Umbilical cord (tissue), 2 donors: ENCODE results near the gene LCAT. TPM values are rescaled to one million over a fixed set of nuclear protein-coding genes. Genes with fewer than 3 reads are reported as not detected.
"Not testable (repeated sequence)": the region's sequence is repeated elsewhere in the genome, so short reads cannot be mapped to it uniquely, and the experiment has no call there.

Experiments
- DNase-seq: peaks from one replicate; pipeline ENCODE4 v3.0.0-alpha.2; 2015; ENCODE audit warnings: low spot score
- total RNA-seq: library from RNA; depleted of rRNA; stranded (reverse); fragments of >200 nt; gene quantifications from one replicate; pipeline ENCODE4 v1.2.3, GENCODE V29; 2014; ENCODE audit warnings: low replicate concordance; ENCODE audit not compliant: insufficient read depth

Gene LCAT
- total RNA-seq, 1 donor from 2014 or later: 22.1 TPM

DNA sequence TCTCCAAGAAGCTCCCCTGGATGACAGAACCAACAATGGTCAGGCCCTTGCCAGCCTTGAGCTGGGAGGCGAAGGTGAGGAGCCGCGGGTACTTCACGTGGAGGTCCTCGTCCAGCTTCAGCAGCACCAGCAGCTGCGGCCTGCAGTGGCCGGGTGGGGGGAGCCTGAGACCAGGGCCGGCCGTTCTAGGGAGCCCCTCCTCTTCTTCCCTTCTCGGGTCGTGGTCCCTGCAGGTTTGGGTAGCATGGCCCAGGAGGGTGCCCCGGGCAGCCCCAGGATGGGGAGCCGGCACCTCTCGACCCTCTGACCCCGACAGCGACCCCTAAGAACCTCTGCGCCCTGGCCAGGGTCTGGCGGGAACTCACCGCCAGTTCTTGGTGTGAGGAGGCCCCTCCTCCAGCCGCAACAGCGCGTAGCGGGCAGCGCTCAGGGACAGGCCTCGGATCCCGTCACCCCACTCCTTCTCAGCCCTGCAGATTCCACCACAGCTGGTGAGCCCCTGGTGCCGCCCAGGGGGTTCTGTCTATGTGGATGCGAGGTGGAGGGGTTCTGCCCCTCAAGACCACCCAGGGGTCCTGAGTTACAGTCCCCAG, 3.1 kb upstream of the LCAT start:
- DNase-seq: no peak

DNA sequence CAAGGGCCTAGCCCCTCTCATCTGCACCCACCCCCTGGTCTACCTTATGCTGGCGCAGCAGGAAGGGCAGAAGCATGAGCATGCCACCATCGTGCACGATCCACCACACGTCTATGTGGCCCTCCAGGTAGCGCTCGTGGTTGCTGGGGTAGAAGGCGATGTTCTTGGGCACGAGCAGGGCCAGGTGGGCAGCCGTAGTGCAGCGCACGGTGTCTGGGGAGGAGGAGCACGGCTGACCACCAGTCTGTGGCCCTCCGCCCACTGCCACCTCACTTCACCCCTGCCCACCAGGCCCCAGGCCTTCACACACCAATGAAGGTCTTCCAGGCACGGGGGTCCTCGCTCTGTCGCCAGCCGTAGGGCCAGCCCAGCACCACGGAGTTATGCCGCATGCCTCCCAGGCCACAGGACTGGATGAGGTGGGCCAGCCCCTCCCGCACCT, 2.2 kb upstream of the LCAT start:
- DNase-seq: no peak

DNA sequence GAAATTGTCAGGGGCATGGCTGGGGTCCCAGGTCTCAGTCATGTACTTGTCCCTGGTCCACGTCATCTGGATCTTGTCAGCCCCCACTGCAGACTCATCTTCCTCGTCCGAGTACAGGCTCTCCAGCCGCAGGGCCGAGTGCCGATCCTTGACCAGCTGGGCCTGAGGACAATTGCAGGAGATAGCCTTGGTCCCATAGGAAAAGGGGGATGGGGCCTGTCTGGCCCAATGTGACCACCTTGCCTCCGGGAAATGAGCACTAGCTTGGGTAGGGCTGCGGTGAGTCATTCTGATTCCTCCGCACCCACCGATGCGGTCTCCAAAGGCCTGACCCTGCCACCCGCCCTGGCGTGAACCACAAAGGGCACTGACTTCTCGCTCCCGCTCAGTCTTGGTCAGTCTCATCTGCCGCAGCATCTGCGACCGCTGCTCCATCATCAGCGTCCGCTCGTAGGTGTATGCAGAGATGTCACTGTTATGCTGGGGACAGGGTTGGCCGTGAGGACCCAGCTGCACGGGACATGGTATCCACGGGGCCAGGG, 1.5 kb upstream of the LCAT start:
- no peak for DNase-seq

DNA sequence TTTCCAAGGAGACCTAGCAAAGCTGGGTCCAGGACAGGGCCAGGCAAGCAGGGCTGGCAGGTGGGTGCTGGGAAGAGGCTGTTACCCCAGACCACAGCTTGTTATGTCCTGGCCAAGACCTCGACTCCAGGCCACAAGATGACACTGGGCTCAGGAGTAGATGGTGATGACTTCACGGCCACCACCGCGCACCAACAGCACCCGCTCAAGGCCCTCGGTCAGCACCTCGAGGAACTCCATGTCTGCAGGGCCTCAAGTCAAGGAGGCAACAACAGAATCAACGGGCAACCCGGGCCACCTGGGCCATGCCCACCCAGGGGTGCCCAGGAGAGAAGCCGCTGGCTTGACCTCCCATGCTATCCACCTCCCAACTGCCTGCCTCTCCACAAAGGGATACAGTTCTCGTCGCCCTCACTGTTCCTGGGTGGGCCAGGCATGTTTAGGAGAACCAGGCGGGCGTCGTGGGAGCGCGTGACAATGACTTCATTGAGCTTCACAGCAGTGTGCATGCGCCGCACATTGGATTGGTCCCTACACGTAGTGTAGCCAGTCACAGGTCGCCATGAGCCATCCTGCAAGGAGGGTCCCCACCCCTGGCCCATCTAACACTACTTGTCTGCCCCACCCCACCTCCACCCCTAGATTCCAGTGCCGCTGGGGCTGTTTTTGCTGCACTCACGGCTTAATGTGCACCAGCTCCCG, 921 bp upstream of the LCAT start:
- DNase-seq: no peak

DNA sequence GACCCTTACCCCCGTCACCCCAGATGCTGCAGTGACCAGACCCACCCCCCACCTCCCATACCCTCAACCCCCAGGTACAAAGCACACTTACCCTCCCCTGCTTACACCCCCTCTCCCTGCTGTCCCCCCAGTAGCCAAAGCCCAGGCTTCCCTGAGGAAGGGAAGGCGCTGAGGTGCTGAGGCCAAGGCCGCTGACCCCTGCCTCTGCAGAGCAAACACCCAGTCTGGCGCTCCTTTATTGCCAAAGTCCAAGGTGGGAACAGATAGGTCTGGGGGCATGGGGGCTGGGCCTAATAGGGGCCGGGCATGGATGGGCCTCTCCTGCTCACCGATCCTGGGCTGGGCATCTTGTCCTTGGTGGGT, 683 bp downstream of the LCAT start:
- DNase-seq: no peak

DNA sequence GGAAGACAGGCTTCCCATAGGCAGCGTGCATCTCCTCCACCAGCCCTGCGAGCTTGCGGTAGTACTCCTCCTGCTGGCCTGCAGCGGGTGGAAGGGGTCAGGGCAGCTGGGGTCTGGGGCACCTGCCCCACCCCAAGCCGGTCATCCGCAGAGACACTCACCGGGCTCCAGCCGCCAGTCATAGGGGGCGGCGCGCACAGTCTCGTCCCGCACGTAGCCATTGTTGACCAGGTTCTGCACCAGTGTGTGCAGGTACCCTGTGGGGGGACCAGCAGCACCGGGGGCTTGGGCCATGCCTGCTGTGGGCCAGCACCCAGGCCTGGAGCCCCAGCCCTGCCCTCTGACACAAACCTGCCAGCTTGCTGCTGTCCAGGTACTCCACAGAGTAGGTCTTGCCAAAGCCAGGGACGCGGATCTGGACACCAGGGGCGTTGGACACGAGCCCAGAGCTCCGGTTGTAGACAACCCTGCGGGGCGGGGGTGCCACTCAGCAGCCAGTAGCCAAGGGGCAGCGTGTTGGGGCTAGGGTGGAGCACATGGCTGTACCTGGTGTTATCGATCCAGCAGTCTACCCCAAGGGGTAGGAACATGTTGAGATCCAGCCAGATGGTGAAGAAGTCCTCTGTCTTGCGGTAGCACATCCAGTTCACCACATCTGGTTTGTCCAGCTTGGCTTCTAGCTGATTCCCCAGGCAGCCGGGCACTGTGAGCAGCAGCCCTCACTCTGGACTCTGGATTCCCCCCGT, 1.2 kb downstream of the LCAT start:
- DNase-seq: no peak

DNA sequence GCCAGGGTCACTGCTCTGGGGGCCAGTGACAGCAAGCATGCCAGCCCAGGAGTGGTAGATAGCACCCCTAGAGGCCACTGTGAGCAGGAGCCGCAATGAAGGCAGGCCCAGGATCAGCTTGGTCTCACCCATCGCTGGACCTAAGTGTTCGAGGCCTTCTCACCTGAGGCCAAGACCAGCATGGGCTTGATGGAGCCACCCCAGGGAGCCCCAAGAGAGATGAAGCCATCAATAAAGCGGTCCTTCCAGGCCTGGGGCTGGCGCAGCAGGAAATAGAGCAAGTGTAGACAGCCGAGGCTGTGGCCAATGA, 1.8 kb downstream of the LCAT start:
- peak; percentile 34 for DNase-seq

DNA sequence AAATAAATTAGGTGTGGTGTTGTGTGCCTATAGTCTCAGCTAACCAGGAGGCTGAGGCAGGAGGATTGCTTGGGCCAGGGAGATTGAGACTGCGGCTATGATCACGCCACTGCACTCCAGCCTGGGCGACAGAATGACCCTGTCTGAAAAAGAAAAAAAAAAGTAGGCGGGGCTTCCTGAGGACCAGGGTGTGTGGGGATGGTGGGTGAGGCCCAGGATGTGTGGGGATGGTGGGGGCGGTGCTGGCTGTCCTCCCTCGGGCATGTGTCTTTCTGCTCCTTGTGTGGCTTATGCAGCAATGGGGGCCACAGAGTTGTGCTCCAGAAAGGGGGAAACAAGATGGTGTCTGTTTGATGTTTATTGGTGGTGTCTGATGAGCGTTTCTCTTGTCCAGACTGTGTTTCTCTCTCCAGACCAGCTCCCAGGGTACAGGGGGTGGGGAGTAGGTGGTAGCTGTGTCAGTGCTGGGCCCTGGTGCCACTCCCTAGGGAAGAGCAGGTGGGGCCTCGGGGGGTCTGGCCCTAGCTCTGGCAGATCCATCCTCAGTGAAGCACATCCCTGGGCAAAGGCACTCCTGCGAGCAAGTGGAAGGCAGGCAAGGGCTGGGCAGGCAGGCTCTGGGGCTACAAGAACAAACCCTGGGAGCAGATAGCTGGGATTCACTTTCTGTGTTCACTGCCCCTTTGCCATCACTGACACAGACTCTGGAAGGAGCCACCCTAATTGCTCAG, 2.3 kb downstream of the LCAT start:
- no peak for DNase-seq

DNA sequence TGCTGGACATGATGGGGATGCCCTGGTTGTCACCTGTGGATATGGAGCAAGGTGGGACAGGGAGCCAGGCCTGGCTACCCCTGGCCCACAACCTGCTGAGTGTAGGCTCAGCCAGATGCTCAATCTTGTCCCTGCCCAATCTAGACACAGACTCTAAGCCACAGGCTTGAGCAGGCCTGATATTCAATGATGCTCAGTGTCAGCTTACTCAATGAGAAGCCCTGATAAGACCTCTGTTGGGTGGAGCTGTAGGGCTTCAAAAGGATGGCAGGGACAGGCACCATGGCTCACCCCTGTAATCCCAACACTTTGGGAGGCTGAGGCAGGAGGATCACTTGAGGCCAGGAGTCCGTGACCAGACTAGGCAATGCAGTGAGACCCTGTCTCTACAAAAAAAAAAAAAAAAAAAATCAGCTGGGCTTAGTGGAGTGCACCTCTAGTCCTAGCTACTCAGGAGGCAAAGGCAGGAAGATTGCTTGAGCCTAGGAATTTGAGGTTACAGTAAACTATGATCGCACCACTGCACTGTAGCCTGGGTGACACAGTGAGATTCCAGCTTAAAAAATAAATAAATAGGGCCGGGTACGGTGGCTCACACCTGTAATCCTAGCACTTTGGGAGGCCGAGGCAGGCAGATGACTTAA, 3.4 kb downstream of the LCAT start:
- DNase-seq: no peak

DNA sequence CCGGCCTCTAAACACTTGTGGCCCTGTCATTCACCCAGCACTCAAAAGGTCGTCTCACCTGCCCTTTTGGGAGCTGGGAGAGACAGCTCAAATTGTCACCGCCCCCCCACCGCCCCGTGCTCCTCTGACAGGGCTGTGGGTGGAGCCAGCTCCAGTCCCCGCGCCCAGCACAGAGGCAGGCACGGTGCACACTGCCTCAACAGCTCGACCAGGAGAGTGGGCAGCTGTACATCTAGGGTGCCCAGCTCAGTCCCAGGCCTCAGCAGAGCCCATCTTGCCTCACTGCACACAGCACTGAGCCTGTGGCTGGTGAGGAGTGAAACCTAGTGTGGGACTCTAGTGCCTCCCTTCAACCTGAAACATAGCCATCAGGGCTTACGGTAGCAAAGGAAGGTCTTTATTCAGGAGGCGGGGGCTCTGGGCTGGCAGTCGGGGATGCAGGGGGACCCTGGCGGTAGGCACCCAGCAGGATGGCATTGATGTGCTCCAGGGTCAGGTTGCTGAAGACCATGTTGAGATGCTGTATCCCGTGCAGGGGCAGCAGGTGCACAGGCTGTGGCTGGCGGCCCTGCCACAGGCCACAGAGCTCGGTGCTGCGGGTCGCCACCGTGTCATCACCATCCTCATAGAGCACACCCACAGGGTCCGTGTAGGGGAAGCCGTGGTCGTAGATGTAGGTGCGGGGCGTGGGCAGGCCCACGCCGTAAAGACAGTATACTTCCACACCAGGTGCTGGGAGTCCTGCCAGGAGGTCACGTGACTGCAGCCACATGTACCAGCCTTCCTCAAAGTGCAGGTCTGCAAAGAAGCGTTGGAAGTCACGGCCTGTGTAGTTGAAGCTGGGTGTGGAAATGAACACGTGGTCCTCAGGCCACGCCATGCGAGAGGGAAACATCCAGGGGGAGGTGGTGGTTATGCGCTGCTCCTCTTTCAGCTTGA, 4.1 kb downstream of the LCAT start:
- DNase-seq: no peak

DNA sequence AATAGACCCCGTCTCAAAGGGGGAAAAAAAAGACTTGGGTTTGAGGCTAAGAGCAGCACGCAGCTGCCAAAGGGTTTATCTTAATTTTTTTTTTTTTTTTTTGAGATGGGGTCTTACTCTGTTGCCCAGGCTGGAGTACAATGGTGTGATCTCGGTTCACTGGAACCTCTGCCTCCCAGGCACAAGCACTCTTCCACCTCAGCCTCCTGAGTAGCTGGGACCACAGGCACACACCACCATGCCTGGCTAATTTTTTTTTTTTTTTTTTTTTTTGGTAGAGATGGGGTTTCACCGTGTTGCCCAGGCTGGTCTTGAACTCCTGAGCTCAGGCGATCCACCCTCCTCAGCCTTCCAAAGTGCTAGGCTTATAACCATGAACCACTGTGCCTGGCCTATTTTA, 6.2 kb downstream of the LCAT start:
- not testable (repeated sequence) for DNase-seq

DNA sequence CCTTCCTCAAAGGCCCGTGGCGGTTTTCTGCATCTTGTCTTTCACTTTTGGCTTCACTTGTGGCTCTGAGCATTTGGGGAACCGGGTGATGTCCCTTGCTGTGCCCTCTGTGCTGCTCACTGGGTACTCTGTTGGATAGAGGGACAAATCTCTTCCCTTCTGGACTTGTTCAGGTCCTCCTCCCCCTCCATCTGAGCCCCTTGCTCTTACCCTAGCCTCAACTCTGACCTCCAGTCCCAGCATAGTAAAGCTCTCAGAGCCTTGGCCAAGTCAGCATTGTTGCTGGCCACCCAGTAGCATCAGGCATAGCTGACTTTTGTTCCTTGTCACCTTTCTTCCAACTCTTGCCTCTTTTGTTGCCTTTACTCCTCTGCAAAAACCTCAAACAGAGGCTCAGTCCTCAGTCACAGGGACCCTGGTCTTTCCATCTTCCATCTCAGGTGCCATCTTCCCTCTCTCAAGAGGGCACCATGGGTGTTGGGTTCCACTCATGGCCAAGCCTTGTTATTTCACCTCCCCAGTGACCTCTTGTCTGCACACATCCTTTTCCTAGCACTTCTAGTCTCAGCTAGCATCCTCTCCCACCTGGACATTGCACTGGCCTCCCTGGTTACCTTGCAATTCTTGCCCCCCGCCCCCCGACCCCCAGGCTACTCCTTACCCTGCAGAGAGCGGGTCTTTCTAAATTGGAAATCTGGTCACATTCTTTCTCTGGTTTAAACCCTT, 6.9 kb downstream of the LCAT start:
- DNase-seq: peak; percentile 75

DNA sequence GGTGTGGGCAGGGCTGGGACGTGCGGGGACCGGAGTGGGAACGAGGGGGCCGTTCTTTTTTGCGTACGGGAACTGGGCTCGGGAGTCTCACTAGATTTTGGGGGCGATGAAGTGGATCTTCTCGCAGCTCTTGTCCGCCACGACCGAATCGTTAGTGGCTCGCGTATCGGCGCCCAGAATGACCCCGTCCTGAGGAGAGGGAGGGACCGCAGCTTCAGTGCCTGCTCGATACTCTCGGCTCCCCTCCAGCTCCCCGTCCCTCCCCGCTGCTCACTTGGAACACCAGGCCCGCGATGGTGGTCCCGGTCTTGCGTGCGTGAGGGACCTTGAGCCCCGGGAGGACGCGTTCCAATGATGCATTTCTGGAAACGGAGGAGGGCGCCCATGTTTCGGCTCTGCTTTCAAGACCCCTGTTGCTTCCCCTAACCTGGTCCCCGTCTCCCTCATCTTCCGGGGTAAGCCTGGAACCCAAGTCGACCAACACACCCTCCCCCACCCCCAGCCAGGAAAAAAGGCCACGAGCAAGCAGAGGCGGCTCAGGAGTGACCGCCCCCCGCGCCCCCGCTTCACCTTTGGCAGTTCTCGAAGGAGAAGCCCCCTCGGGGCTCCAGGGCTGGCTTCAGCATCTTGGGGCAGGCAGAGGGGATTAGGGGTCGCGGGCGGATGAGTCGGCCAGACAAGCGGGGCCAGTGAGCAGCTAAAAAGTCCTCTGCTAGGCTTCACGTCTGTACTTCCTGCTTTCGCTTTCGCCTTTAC, 7.6 kb downstream of the LCAT start, which contains the start of gene PSMB10:
PSMB10 (minus strand) TSS at position 727 of the 756 bp plus-strand sequence; CDS start at position 626, 101 bp downstream.
- peak; percentile 52 for DNase-seq

DNA sequence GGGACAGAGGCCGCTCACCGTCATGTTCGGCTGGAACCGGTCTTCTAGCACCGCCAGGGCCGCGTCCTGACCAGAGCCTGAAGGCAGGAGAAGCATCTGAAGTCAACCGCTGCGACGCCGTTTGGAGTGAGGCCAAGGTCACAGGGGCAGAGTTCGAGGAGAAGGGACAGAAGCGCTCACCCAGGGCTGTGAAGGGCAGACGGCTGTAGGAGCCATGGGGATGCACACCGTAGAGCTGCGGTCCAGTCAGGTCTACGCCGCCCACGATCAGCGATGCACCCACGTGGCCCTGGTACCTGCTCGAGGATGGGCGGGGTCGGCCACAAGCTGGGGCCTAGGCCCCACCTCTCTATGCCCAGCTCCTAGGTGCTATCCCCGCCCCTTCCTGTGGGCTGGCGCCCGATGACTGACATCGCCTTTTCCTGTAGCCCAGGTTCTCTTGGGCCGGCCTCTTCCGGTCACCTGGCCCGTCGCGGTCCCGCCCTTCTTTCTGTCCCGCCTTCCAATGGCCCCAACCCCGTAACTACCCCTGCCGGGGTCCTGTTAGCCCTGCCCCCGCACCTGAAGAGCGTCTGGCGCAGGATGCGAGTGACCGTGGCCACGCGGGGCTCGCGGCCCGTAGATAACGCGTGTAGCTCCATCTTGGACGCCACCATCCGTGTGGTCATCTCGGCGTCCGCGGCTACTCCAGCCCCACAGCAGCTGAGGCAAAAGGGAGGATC, 8.4 kb downstream of the LCAT start:
- DNase-seq: peak; percentile 98

DNA sequence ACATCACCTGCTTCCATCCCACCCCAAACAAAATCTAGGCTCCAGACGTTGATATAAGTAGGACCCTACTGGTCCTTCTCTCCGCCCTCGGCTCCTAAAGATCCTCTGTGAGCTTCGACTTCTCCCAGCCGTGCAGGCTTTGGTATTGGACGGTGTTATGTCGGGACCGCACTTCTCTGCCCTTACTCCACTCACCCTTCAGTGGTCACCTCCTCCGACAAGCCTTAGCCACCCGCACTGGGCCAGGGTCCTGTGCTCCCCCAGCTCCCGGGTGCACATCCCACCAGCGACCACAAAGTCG, 8.9 kb downstream of the LCAT start:
- DNase-seq: no peak

DNA sequence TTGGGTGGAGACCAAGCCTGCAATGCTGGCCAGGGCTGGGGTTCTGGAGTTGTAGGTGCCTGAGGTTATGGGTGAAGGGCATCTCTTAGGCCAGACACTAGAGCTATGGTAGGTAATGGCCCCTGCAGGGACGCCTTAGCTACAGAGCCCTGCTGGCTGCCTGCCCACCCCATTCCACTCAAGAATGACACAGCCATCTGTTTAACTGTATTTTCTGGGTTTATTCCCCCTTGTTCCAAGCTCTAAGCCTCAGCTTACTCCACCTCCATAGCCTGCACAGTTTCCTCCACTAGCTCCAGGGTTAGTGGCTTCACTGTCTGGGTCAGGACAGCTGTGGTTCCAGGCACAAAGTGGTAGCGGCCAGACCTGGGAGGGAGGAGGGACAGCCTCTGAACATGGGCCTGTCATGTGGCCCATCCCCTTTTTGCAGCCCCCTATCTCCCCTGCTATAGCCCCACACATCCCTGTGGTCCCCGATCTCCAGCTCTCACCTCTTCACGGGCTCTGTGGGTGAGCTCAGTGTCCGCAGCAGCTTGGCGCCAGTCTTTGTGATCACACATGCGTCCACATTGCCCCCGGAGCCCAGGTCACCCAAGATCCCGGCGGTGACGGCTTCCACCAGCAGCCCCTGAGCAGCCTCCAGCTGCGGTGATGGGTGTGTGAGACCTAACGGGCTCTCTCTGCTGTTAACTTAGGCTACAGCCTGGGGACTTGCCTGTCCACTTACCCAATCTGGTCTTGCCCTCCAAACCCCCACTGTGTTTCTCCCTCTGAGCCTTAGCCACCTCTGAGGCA, 9.4 kb downstream of the LCAT start:
- DNase-seq: no peak

DNA sequence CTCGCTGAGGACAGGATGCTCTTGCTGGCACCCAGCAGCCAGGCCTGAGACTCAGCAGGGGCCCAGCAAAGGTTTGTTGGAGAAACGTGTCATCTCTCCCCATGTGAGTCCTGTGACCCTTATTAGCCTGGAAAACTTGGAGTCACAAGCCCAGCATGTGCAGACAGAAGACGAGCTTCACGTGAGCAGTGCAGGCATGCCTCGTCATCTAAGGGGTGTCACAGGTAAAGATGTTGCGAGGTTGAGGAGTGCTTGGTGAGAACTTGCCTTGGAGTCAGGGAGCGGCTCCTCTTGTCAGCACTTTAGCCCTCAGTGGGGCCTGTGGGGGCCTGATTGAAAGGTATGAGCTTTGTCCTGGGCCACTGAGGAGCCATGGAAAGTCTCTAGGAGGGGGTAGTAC, 10.1 kb downstream of the LCAT start:
- DNase-seq: no peak

DNA sequence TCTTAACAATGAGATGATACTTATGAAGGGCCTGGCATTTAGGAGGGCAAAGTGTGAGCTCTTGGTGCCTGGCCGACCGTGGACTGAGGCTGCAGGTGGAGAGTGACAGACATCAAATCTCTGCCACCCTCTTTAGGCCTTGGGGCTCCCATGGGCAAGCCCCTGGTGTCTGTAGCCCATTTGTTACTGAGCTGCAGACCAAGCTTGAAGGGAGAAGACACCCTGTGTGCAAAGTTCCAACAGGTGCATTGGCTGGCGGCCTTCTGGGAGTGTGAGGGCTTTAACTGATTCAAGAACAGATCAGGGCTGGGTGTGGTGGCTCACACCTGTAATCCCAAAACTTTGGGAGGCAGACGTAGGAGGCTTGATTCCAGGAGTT, 11.5 kb downstream of the LCAT start:
- no peak for DNase-seq
